Thoracic aorta (tissue), 2 donors: ENCODE results near the gene XPR1. TPM values are rescaled to one million over a fixed set of nuclear protein-coding genes. Genes with fewer than 3 reads are reported as not detected.

Source experiments
- ATAC-seq: fragments of 150-250 bp; one replicate; pipeline ENCODE4 v1.8.0; 2017; ENCODE audit warnings: low read depth; ENCODE audit not compliant: insufficient number of reproducible peaks, low FRiP score
- DNase-seq: peaks from one replicate; pipeline ENCODE4 v3.0.0-alpha.2; 2020; ENCODE audit warnings: low spot score
- H3K27ac ChIP-seq, 2 donors: fragments of 200-600 bp; sonication (generic); 1 replicate in 1 of 2; 2 replicates in 1 of 2; pipeline ENCODE4 v1.5.1; 2016; ENCODE audit warnings: mild to moderate bottlenecking in 2 of 2, moderate library complexity in 2 of 2
- H3K27me3 ChIP-seq: fragments of 200-600 bp; sonication (generic); replicated peaks from 2 replicates; pipeline ENCODE4 v1.6.0; 2016; ENCODE audit warnings: mild to moderate bottlenecking; ENCODE audit not compliant: insufficient read depth
- H3K36me3 ChIP-seq: fragments of 200-600 bp; sonication (generic); one replicate; pipeline ENCODE4 v1.5.1; 2016
- H3K4me1 ChIP-seq, 2 donors: fragments of 200-600 bp; sonication (generic); 1 replicate in 1 of 2; 2 replicates in 1 of 2; pipeline versions ENCODE4 v1.5.1 to v1.6.0; 2016; ENCODE audit warnings: low read depth in 2 of 2, mild to moderate bottlenecking in 1 of 2; ENCODE audit not compliant: control insufficient read depth in 1 of 2
- H3K4me3 ChIP-seq: fragments of 200-600 bp; sonication (generic); 2 replicates; pipeline ENCODE4 v1.5.1; 2016; ENCODE audit warnings: mild to moderate bottlenecking
- H3K9me3 ChIP-seq: fragments of 200-600 bp; sonication (generic); 2 replicates; pipeline ENCODE4 v1.5.1; 2016
- total RNA-seq, 2 donors: library from RNA; depleted of rRNA; stranded (reverse); fragments of >200 nt; gene quantifications; one replicate each; pipeline versions ENCODE4 v1.1.0 to v1.2.3, GENCODE V29; 2016
- TF ChIP-seq, protein P1 (sequence below): fragments of 200-600 bp; sonication (generic); IDR thresholded peaks from one replicate; pipeline ENCODE4 v1.5.1; 2019; ENCODE audit warnings: antibody characterized with exemption

Gene XPR1
- total RNA-seq, 2 donors from 2014 or later, result 29.1 to 42.8 TPM

- Histone ChIP-seq H3K9me3 (peaks cover 9% of the 10 kb centered on the region), H3K27ac (no peak overlapping the region), H3K4me1 (peaks cover 0 to 1% of the 10 kb centered on the region in 2 donors), H3K36me3 (peaks cover 5% of the 10 kb centered on the region), H3K4me3 (no peak overlapping the region), H3K27me3 (no peaks in the 10 kb centered on the region)
- DNase-seq (no peak), ATAC-seq (no peak)
- TF ChIP-seq, protein P1, sequence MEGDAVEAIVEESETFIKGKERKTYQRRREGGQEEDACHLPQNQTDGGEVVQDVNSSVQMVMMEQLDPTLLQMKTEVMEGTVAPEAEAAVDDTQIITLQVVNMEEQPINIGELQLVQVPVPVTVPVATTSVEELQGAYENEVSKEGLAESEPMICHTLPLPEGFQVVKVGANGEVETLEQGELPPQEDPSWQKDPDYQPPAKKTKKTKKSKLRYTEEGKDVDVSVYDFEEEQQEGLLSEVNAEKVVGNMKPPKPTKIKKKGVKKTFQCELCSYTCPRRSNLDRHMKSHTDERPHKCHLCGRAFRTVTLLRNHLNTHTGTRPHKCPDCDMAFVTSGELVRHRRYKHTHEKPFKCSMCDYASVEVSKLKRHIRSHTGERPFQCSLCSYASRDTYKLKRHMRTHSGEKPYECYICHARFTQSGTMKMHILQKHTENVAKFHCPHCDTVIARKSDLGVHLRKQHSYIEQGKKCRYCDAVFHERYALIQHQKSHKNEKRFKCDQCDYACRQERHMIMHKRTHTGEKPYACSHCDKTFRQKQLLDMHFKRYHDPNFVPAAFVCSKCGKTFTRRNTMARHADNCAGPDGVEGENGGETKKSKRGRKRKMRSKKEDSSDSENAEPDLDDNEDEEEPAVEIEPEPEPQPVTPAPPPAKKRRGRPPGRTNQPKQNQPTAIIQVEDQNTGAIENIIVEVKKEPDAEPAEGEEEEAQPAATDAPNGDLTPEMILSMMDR, result no peak
Observed at GRCh38 chr1:180836449-180836848, 204.6 kb downstream of the XPR1 start.

GRCh38 chr1:180837020-180837419, 205.2 kb downstream of the XPR1 start:
- Histone ChIP-seq H3K4me3 (no peak overlapping the region), H3K36me3 (peaks cover 5% of the 10 kb centered on the region), H3K4me1 (peaks cover 5 to 6% of the 10 kb centered on the region in 2 donors), H3K27me3 (no peaks in the 10 kb centered on the region), H3K9me3 (peaks cover 9% of the 10 kb centered on the region), H3K27ac (no peak overlapping the region)
- ATAC-seq, result no peak
- no peak for DNase-seq
- TF ChIP-seq, protein P1, result no peak

- ATAC-seq, result no peak
- no peak overlapping the region for H3K4me3 ChIP-seq
- TF ChIP-seq, protein P1, result no peak
- H3K4me1 ChIP-seq, result peaks cover 11 to 16% of the 10 kb centered on the region in 2 donors
- no peaks in the 10 kb centered on the region for H3K9me3 ChIP-seq
- H3K27ac ChIP-seq, result no peak overlapping the region
- DNase-seq, result no peak
- H3K27me3 ChIP-seq, result no peaks in the 10 kb centered on the region
- H3K36me3 ChIP-seq, result no peaks in the 10 kb centered on the region
Observed at GRCh38 chr1:180838535-180838934, 206.7 kb downstream of the XPR1 start.

DNA sequence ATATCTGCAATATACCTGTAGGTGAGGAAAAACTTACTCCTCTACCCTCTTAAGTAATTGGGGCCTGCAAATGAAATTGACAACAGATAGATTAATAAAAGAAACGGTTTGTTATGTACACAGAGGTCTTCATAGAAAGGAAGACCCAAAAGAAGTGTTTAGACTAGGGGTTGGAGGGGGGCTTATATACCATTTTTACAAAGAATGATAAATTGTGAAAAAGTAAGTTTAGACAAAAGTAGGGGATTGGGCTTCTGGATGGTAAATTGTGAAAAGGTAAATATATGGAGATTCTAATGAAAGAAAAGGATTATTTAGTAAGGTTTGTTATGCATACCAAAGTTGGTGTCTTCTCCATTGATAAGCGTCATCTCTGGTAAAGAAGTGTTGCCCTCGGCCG, 207.7 kb downstream of the XPR1 start:
- TF ChIP-seq, protein P1, result no peak
- Histone ChIP-seq H3K27ac (no peak overlapping the region), H3K9me3 (no peaks in the 10 kb centered on the region), H3K4me1 (peaks cover 11 to 16% of the 10 kb centered on the region in 2 donors), H3K4me3 (no peak overlapping the region), H3K27me3 (no peaks in the 10 kb centered on the region), H3K36me3 (no peaks in the 10 kb centered on the region)
- DNase-seq, result no peak
- ATAC-seq, result no peak

GRCh38 chr1:180841415-180841814, 209.6 kb downstream of the XPR1 start:
- H3K9me3 ChIP-seq, result no peaks in the 10 kb centered on the region
- DNase-seq (no peak), ATAC-seq (no peak)
- H3K36me3 ChIP-seq, result no peaks in the 10 kb centered on the region
- H3K27me3 ChIP-seq, result no peaks in the 10 kb centered on the region
- H3K4me1 ChIP-seq, result peaks cover 11 to 16% of the 10 kb centered on the region in 2 donors
- TF ChIP-seq, protein P1, result no peak
- H3K27ac ChIP-seq, result no peak overlapping the region
- H3K4me3 ChIP-seq, result no peak overlapping the region
